Head of caudate nucleus (tissue), 42 donors: Measurements from ENCODE around the gene PANK4.
A peak's percentile ranks its signal among the peaks of the same experiment; 100 is the strongest.
"Not testable (repeated sequence)": the region's sequence is repeated elsewhere in the genome, so short reads cannot be mapped to it uniquely, and the experiment has no call there.

Experiments used
- DNase-seq, 42 donors: peaks; one replicate each; pipeline versions ENCODE4 v3.0.0 to v3.0.0-alpha.2; 2020 to 2021; ENCODE audit warnings: mixed read lengths in 7 of 42
- intact Hi-C: fragments of 100-400 bp; cut with DNase I; formaldehyde crosslinking; loops from one replicate; pipeline ENCODE4 v1.15.0; 2022

PANK4 gene

GRCh38 chr1:2560299-2561073 lies 34.1 kb upstream of the PANK4 start:
- intact Hi-C loops: no loop called here
- DNase-seq: peak in 1 of 42 donors; percentile 16

- peak in 1 of 42 donors; percentile 14 for DNase-seq
- intact Hi-C loops: no loop called here
Measured at GRCh38 chr1:2559509-2560298, 33.3 kb upstream of the PANK4 start.

GRCh38 chr1:2558861-2559260 lies 32.5 kb upstream of the PANK4 start:
- intact Hi-C loops: no loop called here
- DNase-seq: no peak

GRCh38 chr1:2558420-2558819 lies 32.0 kb upstream of the PANK4 start:
- DNase-seq: no peak
- intact Hi-C loops: no loop called here

- intact Hi-C loops: no loop called here
- no peak for DNase-seq
Measured at GRCh38 chr1:2557482-2558400, 31.3 kb upstream of the PANK4 start.

- intact Hi-C loops: no loop called here
- no peak for DNase-seq
Measured at GRCh38 chr1:2556678-2557481, 30.5 kb upstream of the PANK4 start.

- intact Hi-C loops: no loop called here
Measured at GRCh38 chr1:2556277-2556677, 29.9 kb upstream of the PANK4 start, which contains the start of gene TNFRSF14. TSS of gene TNFRSF14 (plus strand) at chr1:2556371. CDS start at chr1:2556665, 294 bp downstream.

GRCh38 chr1:2555634-2556276 lies 29.4 kb upstream of the PANK4 start:
- intact Hi-C loops: no loop called here
- peak in 25 of 42 donors; percentile 31 to 75 (median 55) for DNase-seq

More at GRCh38 chr1:2556277-2556677, 29.9 kb upstream of the PANK4 start, which contains the start of gene TNFRSF14:
- DNase-seq: peak in 7 of 42 donors; percentile 31 to 67 (median 42)

GRCh38 chr1:2554621-2555387 lies 28.4 kb upstream of the PANK4 start:
- intact Hi-C loops: no loop called here
- DNase-seq: peak in 3 of 42 donors; percentile 27 to 43 (median 33)

GRCh38 chr1:2553871-2554620 lies 27.6 kb upstream of the PANK4 start:
- no peak for DNase-seq
- intact Hi-C loops: no loop called here

- DNase-seq, intact Hi-C loops: not testable (repeated sequence)
Measured at GRCh38 chr1:2553076-2553475, 26.7 kb upstream of the PANK4 start.

- intact Hi-C loops: no loop called here
- no peak for DNase-seq
Measured at GRCh38 chr1:2552189-2552588, 25.8 kb upstream of the PANK4 start.

GRCh38 chr1:2551544-2551943 lies 25.1 kb upstream of the PANK4 start:
- DNase-seq, intact Hi-C loops: not testable (repeated sequence)

GRCh38 chr1:2550309-2550861 lies 24.0 kb upstream of the PANK4 start:
- DNase-seq, intact Hi-C loops: not testable (repeated sequence)

- DNase-seq, intact Hi-C loops: not testable (repeated sequence)
Measured at GRCh38 chr1:2549367-2550029, 23.1 kb upstream of the PANK4 start.
